CD4-positive, CD25-positive, alpha-beta regulatory T cell (primary cell): ENCODE measurements around the gene RAI14. TPM values are rescaled to one million over a fixed set of nuclear protein-coding genes. Genes with fewer than 3 reads are reported as not detected.
A peak's percentile ranks its signal among the peaks of the same experiment; 100 is the strongest.
"Not testable (repeated sequence)": the region's sequence is repeated elsewhere in the genome, so short reads cannot be mapped to it uniquely, and the experiment has no call there.

ENCODE experiments used
- ATAC-seq, 2 donors: fragments of 150-1000 bp; cut with Tn5 transposase; one replicate each; pipeline ENCODE4 v1.10.0; 2021; ENCODE audit warnings: low read depth in 2 of 2, moderate number of reproducible peaks in 2 of 2, moderate library complexity in 1 of 2
- DNase-seq, 3 donors: peaks; one replicate each; pipeline versions ENCODE4 v3.0.0 to v3.0.0-alpha.2; 2012 to 2022; ENCODE audit warnings: mixed read lengths in 1 of 3
- H3K27ac ChIP-seq: one replicate; pipeline ENCODE4 v1.7.0; 2013; ENCODE audit warnings: mild to moderate bottlenecking, low read length; ENCODE audit not compliant: insufficient read depth, poor library complexity, severe bottlenecking
- H3K27me3 ChIP-seq: one replicate; pipeline ENCODE4 v1.7.0; 2013; ENCODE audit warnings: low read length; ENCODE audit not compliant: control insufficient read depth, insufficient read depth
- H3K36me3 ChIP-seq: one replicate; pipeline ENCODE4 v1.7.0; 2013; ENCODE audit warnings: mild to moderate bottlenecking, low read length, moderate library complexity; ENCODE audit not compliant: control insufficient read depth, insufficient read depth
- H3K4me1 ChIP-seq: 2 replicates; pipeline ENCODE4 v1.7.0; 2013; ENCODE audit warnings: mild to moderate bottlenecking, low read length; ENCODE audit not compliant: insufficient read depth, control insufficient read depth, poor library complexity, severe bottlenecking
- H3K4me3 ChIP-seq: one replicate; pipeline ENCODE4 v1.7.0; 2013; ENCODE audit warnings: low read depth, mild to moderate bottlenecking, low read length, moderate library complexity
- H3K9me3 ChIP-seq, 2 experiments: 1 replicate in 1 of 2; 2 replicates in 1 of 2; pipeline ENCODE4 v1.7.0; 2013; ENCODE audit warnings: low read length in 2 of 2, mild to moderate bottlenecking in 1 of 2, moderate library complexity in 1 of 2; ENCODE audit not compliant: control insufficient read depth in 2 of 2
- H3K27ac Mint-ChIP-seq, 3 donors: one replicate each; pipeline ENCODE4 v1.8.0; 2020 to 2022; ENCODE audit warnings: mild to moderate bottlenecking in 3 of 3, mixed read lengths in 3 of 3, moderate library complexity in 2 of 3
- H3K27me3 Mint-ChIP-seq: one replicate; pipeline ENCODE4 v1.8.0; 2022; ENCODE audit warnings: mild to moderate bottlenecking, mixed read lengths
- H3K36me3 Mint-ChIP-seq: one replicate; pipeline ENCODE4 v1.8.0; 2020; ENCODE audit warnings: mixed read lengths
- H3K4me1 Mint-ChIP-seq, 4 donors: one replicate each; pipeline ENCODE4 v1.8.0; 2020 to 2022; ENCODE audit warnings: mixed read lengths in 4 of 4, mild to moderate bottlenecking in 1 of 4
- H3K4me3 Mint-ChIP-seq, 4 donors: one replicate each; pipeline ENCODE4 v1.8.0; 2020 to 2022; ENCODE audit warnings: mild to moderate bottlenecking in 4 of 4, mixed read lengths in 4 of 4, moderate library complexity in 3 of 4
- H3K9me3 Mint-ChIP-seq, 7 donors: one replicate each; pipeline ENCODE4 v1.8.0; 2020 to 2022; ENCODE audit warnings: mixed read lengths in 7 of 7, mild to moderate bottlenecking in 3 of 7, moderate library complexity in 2 of 7
- polyA plus RNA-seq, 4 donors: library from polyadenylated mRNA; unstranded; fragments of 300-500 nt; fragmentation: Illumina TruSeq; gene quantifications; one replicate each; pipeline ENCODE4 v1.2.3, GENCODE V29; 2021
- total RNA-seq: library from RNA; stranded (reverse); gene quantifications from one replicate; pipeline ENCODE4 v1.2.3, GENCODE V29; 2022

The RAI14 gene
- total and polyA plus RNA-seq, 5 donors from 2014 or later, result 0.12 TPM; not detected in 4

DNA sequence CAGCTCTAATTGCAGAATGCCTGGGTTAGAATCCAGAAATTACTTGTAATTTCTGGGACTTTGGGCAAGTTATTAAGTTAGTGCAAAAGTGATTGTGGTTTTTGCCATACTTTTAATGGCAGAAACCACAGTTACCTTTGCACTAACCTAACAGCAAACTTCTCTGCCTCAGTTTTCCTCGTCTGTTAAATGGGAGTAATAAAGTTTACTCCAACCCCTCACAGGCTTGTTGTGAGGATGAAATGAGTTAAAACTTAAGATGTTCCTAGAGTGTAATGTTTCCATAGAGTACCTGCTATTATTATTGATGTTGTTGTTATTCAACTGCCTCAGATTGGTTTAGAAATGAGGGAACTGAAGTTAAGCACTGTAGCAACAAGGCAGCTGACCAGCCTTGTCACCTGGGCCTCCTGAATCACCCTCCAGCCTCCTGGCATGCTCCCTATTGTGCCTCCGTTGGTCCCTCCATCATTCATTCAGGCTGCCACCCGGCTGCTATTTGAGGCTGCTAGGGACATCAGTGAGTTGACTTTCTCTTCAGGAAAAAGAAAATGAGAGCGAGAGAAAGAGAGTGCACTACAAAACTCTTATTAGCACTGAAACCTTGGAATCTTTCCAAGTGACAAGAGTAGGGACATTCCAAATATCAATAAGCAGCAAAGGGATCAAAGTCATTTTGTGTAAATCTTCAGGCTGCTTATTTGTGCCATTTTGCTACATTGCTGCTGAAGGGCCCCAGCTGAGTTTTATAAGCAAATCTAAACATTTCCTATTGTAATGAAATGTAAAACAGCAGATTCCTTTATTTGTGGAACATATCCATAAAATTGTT, 116.4 kb downstream of the RAI14 start:
- Mint-ChIP-seq H3K9me3 (peaks cover 2 to 16% (median 6%) of the 10 kb centered on the region in 7 donors), H3K27me3 (peaks cover 8% of the 10 kb centered on the region)

DNA sequence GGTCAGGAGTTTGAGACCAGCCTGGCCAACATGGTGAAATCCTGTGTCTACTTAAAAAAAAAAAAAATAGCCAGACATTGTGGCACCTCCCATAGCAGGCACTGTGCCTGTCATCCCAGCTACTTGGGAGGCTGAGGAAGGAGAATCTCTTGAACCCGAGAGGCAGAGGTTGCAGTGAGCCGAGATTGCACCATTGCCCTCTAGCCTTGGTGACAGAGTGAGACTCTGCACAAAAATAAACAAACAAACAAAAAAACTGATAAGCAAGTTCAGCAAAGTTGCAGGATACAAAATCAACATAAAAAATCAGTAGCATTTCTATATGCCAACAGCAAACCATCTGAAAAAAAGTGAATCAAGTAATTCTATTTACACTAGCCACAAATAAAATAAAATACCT, 118.0 kb downstream of the RAI14 start:
- Mint-ChIP-seq H3K36me3 (no peaks in the 10 kb centered on the region), H3K4me3 (no peak overlapping the region), H3K4me1 (no peaks in the 10 kb centered on the region), H3K27me3 (peaks cover 8% of the 10 kb centered on the region), H3K9me3 (peaks cover 2 to 16% (median 6%) of the 10 kb centered on the region in 7 donors), H3K27ac (no peak overlapping the region)
- DNase-seq (no peak), ATAC-seq (no peak)
- Histone ChIP-seq H3K4me3 (no peak overlapping the region), H3K4me1 (no peaks in the 10 kb centered on the region), H3K9me3 (no peaks in the 10 kb centered on the region), H3K36me3 (no peaks in the 10 kb centered on the region), H3K27ac (no peak overlapping the region), H3K27me3 (no peaks in the 10 kb centered on the region)

More for the DNA sequence above, 116.4 kb downstream of the RAI14 start:
- Mint-ChIP-seq H3K27ac (no peak overlapping the region), H3K4me3 (no peak overlapping the region), H3K36me3 (no peaks in the 10 kb centered on the region), H3K4me1 (no peaks in the 10 kb centered on the region)
- no peaks in the 10 kb centered on the region for H3K9me3 ChIP-seq
- H3K36me3 ChIP-seq, result no peaks in the 10 kb centered on the region
- DNase-seq (no peak), ATAC-seq (no peak)
- H3K4me3 ChIP-seq, result no peak overlapping the region
- H3K27ac ChIP-seq, result no peak overlapping the region
- H3K4me1 ChIP-seq, result no peaks in the 10 kb centered on the region
- no peaks in the 10 kb centered on the region for H3K27me3 ChIP-seq

- not testable (repeated sequence) for H3K9me3 ChIP-seq, H3K4me1 Mint-ChIP-seq, H3K27ac ChIP-seq, DNase-seq, H3K4me3 ChIP-seq, H3K27me3 ChIP-seq, H3K36me3 ChIP-seq, H3K36me3 Mint-ChIP-seq, H3K4me1 ChIP-seq, H3K27ac Mint-ChIP-seq, H3K27me3 Mint-ChIP-seq, ATAC-seq
- Mint-ChIP-seq H3K9me3 (peaks cover 2 to 17% (median 6%) of the 10 kb centered on the region in 7 donors), H3K4me3 (peak overlapping the region in 1 of 4 donors; percentile 14)
Measured at GRCh38 chr5:34774678-34775077, 118.5 kb downstream of the RAI14 start.

GRCh38 chr5:34775886-34776285, 119.8 kb downstream of the RAI14 start:
- Histone ChIP-seq H3K27me3 (no peaks in the 10 kb centered on the region), H3K9me3 (no peaks in the 10 kb centered on the region), H3K4me1 (no peaks in the 10 kb centered on the region), H3K4me3 (no peak overlapping the region), H3K27ac (no peak overlapping the region), H3K36me3 (no peaks in the 10 kb centered on the region)
- Mint-ChIP-seq H3K4me3 (no peak overlapping the region), H3K4me1 (no peaks in the 10 kb centered on the region), H3K27ac (no peak overlapping the region), H3K27me3 (peaks cover 8% of the 10 kb centered on the region), H3K36me3 (no peaks in the 10 kb centered on the region), H3K9me3 (peaks cover 2 to 17% (median 7%) of the 10 kb centered on the region in 7 donors)
- DNase-seq, result no peak
- no peak for ATAC-seq

DNA sequence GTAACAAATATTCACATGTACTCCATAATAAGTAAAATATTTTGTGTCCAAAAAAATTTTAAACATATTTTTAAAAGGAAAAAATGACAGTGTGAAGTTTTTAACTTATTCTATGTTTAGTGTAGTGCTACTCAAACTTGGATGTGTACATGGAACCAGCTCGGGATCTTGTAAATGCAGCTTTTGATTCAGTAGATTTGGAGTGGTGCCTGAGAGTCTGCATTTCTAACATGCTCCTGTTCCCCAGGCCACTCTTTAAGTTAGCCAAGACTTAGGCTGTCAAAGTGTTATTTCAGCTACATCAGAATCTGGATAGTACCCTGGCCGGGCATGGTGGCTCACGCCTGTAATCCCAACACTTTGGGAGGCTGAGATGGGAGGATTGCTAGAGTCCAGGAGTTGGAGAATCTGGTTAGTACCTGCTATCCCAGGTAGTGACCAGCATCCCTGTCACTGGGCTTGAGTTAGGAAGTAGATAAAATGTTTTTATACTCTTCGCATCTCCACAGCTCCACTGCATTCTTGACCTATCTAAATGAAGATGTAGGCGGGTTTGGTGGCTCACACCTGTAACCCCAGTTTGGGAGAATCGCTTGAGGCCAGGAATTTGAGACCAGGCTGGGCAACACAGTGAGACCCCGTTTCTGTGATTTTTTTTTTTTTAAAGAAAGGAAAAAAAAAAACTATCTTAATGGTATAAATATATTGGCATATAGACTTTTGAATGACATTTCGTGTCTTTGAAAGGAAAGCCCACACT, 122.1 kb downstream of the RAI14 start:
- Mint-ChIP-seq H3K4me3 (no peak overlapping the region), H3K27ac (no peak overlapping the region), H3K36me3 (no peaks in the 10 kb centered on the region), H3K9me3 (peaks cover 0 to 28% (median 8%) of the 10 kb centered on the region in 7 donors), H3K27me3 (peaks cover 12% of the 10 kb centered on the region), H3K4me1 (no peaks in the 10 kb centered on the region)
- H3K27me3 ChIP-seq, result no peaks in the 10 kb centered on the region
- ATAC-seq (no peak), DNase-seq (no peak)
- H3K9me3 ChIP-seq, result peaks cover 0 to 2% of the 10 kb centered on the region in 2 experiments
- no peaks in the 10 kb centered on the region for H3K4me1 ChIP-seq
- H3K36me3 ChIP-seq, result no peaks in the 10 kb centered on the region
- no peak overlapping the region for H3K4me3 ChIP-seq
- H3K27ac ChIP-seq, result no peak overlapping the region

DNA sequence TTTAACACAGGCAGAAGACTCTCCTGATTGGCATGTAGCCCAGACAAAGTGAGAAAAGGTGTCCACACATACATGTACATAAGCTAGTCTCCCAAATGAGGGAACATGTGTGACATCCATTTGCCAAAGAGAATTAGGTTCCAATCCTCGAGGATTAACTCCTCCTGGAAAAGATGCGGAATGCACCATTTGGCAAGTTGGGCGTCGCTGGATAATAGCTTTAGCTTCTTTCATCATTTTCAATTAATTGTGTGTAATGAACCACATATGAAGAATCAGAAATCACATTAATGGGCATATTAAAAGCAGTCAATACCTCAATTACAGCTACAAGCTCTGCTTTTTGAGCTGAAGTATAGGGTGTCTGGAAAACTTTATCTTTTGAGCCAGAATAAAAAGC, 127.8 kb downstream of the RAI14 start:
- not testable (repeated sequence) for H3K27ac ChIP-seq, H3K36me3 ChIP-seq, H3K4me1 ChIP-seq, DNase-seq, H3K27me3 Mint-ChIP-seq, ATAC-seq, H3K9me3 ChIP-seq, H3K4me1 Mint-ChIP-seq, H3K27me3 ChIP-seq, H3K4me3 ChIP-seq, H3K36me3 Mint-ChIP-seq, H3K4me3 Mint-ChIP-seq, H3K27ac Mint-ChIP-seq
- peaks cover 0 to 20% (median 4%) of the 10 kb centered on the region in 7 donors for H3K9me3 Mint-ChIP-seq

DNA sequence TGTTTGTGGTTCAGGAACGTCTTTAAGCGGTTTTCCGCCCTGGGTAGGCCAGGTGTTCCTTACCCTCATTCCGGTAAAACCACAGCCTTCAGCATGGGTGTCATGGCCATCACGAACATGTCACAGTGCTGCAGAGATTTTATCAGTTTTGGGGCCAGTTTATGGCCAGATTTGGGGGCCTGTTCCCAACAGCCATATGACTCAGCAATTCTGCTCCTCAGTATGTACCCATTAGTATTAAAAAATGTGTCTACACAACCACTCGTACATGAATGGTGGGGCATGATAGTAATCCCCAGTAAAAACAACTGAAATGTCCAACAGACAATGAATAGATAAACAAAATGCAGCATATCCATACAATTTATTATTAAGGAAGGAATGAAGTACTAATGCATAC, 130.9 kb downstream of the RAI14 start:
- no peaks in the 10 kb centered on the region for H3K9me3 ChIP-seq
- no peaks in the 10 kb centered on the region for H3K36me3 ChIP-seq

More for the DNA sequence above, 130.9 kb downstream of the RAI14 start:
- H3K4me1 Mint-ChIP-seq, result no peaks in the 10 kb centered on the region
- Histone ChIP-seq H3K27ac (no peak overlapping the region), H3K4me3 (no peak overlapping the region), H3K27me3 (peaks cover 2% of the 10 kb centered on the region), H3K4me1 (no peaks in the 10 kb centered on the region)
- peaks cover 21% of the 10 kb centered on the region for H3K27me3 Mint-ChIP-seq
- ATAC-seq (no peak), DNase-seq (no peak)
- no peaks in the 10 kb centered on the region for H3K36me3 Mint-ChIP-seq
- no peak overlapping the region for H3K4me3 Mint-ChIP-seq
- no peak overlapping the region for H3K27ac Mint-ChIP-seq
- peaks cover 0 to 13% (median 1%) of the 10 kb centered on the region in 7 donors for H3K9me3 Mint-ChIP-seq
